SK-MEL-5 (cell line): ENCODE results near the gene SRRD. TPM values are rescaled to one million over a fixed set of nuclear protein-coding genes. Genes with fewer than 3 reads are reported as not detected.

ENCODE experiments used
- DNase-seq: peaks from one replicate; pipeline ENCODE4 v3.0.0-alpha.2; 2016; ENCODE audit warnings: low read depth, low spot score
- in situ Hi-C: cut with HindIII; loops from 2 replicates; pipeline ENCODE4 v1.10.0; 2016; ENCODE audit warnings: low sequenced_read_pairs, high pct_unique_total_duplicates, low pct_unique_long_range_greater_than_20kb
- total RNA-seq: library from RNA; depleted of rRNA; stranded (reverse); fragments of >200 nt; shearing (Covaris generic); gene quantifications from 2 replicates; pipeline ENCODE4 v1.2.3, GENCODE V29; 2014; rRNA removed

Gene SRRD
- total RNA-seq, 1 experiment from 2014 or later = 163 TPM

- DNase-seq = no peak
- in situ Hi-C loops = no loop called here
These were observed 45.7 kb downstream of the SRRD start for GRCh38 chr22:26529345-26529744.

- in situ Hi-C loops = no loop called here
- no peak for DNase-seq
These were observed 50.6 kb downstream of the SRRD start for GRCh38 chr22:26534171-26534855.

GRCh38 chr22:26534874-26535602 is 51.4 kb downstream of the SRRD start:
- no peak for DNase-seq
- in situ Hi-C loops = no loop called here

- in situ Hi-C loops = no loop called here
- no peak for DNase-seq
These were observed 51.9 kb downstream of the SRRD start for GRCh38 chr22:26535603-26535908.

GRCh38 chr22:26536056-26536761 is 52.5 kb downstream of the SRRD start:
- in situ Hi-C loops = no loop called here
- DNase-seq = no peak

- DNase-seq = no peak
- in situ Hi-C loops = no loop called here
These were observed 53.1 kb downstream of the SRRD start for GRCh38 chr22:26536762-26537134.

- DNase-seq = no peak
These were observed 56.4 kb downstream of the SRRD start for GRCh38 chr22:26540119-26540518.

GRCh38 chr22:26541167-26541819 is 57.6 kb downstream of the SRRD start:
- no peak for DNase-seq
- in situ Hi-C loops = no loop called here

More at GRCh38 chr22:26540119-26540518, 56.4 kb downstream of the SRRD start:
- in situ Hi-C loops = no loop called here

- DNase-seq = no peak
These were observed 59.2 kb downstream of the SRRD start for GRCh38 chr22:26542831-26543230.

More at GRCh38 chr22:26542831-26543230, 59.2 kb downstream of the SRRD start:
- in situ Hi-C loops = no loop called here

Other genes starting within 250 kb of the SRRD start
- gene ASPHD2, start 54.6 kb upstream of the SRRD start, total RNA-seq = 3.5 and 3.9 TPM in 2 replicates
- gene HPS4, start 94 bp upstream of the SRRD start, total RNA-seq = 351 and 357 TPM in 2 replicates
- 41.1 and 42.6 TPM in 2 replicates for gene TFIP11, start 28.6 kb downstream of the SRRD start, total RNA-seq
- gene TPST2, start 106.3 kb downstream of the SRRD start, total RNA-seq = 25.1 and 30.5 TPM in 2 replicates
- not detected in 2 replicates for gene CRYBB1, start 134.2 kb downstream of the SRRD start, total RNA-seq
- gene CRYBA4, start 138.1 kb downstream of the SRRD start, total RNA-seq = 0.21 and 0.29 TPM in 2 replicates
- 0.32 and 0.45 TPM in 2 replicates for gene MIAT, start 173.7 kb downstream of the SRRD start, total RNA-seq